Stimulated activated CD4-positive, alpha-beta T cell treated with anti-CD3 and anti-CD28 coated beads, Interleukin-15, amount 100 ng/mL, for 24 hours (primary cell): ENCODE measurements around the gene ARPP21.

Experiments used
- DNase-seq: peaks from one replicate; pipeline ENCODE4 v3.0.0-alpha.2; 2020

The ARPP21 gene

GRCh38 chr3:35678643-35679161, 39.4 kb downstream of the ARPP21 start:
- no peak for DNase-seq

DNA sequence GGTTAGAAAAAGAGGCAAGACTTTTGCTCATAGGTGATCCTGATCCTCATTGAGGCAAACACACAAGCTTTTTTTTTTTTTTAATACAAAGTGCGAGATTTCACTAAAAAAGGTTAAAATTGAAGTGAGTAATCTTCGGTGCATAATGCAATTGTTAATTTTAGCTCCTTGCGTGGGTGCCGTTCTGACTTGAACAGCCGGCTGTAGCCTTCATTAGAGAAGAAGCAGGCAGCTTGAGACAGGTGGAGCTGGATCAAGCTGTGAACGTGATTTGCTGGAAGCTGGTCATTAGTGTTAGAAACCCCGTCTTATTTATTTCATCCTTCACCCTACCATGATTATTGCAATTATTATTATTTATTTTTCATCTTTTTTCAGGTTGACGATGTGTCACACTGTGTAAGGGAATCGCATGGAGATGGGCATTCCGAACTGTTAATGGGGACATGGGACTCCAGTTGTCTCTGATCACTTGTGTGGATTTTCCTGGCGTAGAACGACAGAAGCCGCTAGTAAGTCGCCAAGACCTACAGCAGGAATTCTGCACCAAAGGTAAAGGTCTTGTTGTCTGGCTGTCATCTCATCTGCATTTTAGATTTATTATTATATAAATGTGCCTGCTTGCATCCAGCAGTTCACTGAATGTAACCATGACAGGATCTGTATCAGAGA, 40.2 kb downstream of the ARPP21 start:
- no peak for DNase-seq

DNA sequence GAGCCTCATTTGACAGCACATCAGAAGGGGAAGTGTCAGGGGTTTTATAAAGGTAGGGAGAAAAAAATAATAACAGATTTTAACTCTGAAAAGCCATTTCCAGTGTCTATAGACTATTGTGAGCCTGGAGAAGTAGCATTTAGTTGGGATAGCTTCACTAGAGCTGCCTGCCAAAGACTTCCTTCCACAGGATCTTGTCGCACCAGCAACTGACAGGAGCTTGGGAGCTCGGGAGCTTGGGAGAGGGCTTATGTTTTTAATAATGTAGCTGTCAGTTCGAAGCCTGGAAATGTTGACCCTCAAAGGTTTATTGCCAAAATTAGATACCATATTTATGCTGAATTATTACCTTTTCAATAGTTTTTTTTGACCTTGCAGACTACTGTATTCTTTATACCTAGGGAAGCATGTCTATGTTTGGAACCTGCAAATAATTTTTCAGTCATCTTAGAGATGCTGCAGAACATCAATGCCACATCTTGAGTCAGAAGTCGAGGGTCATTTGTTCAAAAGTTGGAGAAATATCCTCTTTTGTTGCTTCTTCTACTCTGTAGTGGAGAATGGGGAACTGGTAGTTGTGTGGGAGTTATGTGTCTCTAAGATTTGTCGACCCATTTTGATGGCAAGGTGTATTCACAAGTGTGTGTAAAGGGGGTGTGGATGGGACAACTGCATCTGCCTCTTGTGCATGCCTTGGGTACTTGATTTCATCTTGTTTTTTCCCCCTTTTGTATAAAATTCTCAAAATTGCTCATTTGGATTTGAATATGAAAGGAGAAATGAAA, 41.7 kb downstream of the ARPP21 start:
- DNase-seq, result no peak

DNA sequence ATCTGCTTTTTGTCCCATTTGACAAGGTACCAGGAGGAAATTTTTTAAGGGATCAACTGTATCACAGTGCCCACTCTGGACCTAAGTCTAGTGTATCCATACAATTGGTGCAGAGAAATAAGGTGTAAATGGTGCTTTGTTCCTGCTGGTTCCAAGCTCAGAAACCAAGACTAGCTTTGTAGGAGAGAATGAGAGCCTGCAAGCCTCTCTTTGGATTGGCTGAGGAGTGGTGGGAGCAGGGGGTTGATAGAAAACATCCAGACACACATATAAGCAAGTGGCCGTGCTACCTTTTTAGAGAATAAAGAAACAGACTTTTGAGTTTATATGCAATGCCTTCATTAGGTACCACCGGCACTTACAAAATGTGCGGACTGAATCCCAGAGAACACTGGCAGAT, 45.8 kb downstream of the ARPP21 start:
- no peak for DNase-seq

DNA sequence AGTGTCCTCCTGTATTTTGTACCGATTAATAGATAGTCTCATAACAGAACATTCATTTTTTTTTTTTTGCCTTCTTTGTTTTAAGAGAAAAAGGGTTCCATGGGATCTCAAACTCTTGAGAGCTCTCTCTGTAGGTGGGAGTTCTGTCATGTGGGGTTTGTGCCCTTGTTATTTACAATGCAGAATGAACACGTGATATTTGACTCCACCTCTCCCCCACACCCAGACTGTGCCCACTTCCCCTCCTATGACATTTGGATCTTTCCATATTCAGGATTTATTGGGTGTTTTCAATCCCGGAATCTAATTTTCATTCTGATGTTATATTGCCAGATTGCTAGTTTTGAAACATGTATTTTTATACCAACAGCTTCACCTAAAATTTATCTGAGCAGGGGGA, 49.5 kb downstream of the ARPP21 start:
- no peak for DNase-seq

DNA sequence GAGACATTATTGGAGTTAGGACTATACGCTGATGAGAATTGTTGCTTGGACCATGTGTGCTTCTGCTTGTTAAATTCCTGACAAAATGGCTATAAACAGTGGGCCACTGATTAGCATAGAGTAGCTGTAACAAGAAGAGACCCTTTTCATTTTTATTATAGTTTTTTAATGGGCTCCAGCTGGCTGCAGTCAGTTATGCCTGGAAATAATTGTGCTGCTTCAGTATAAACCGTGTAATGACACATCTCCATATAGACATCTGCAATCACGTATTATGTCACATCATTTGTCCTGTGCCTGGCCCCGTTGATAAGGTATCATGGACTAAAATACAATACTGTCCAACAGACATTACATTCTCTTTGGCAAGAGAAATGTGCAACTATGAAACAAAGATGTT, 50.9 kb downstream of the ARPP21 start:
- DNase-seq, result no peak

DNA sequence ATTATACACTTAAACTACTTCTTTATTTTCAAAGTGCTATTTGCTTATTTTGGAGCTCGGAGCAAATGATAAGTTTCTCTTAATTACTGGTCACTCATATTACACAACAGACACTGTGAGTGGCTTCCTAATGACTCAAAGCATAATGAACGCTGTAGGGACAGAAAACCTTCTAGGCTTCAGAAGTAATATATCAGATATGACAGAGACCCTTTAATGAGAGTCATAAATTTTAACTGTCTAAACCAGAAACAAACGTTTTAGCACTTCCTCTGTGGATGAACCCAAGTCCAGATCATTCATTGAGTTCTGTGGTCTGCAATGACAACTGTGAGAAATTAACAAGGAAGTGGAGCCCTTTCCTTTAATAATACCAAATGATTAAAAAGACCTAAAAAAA, 66.6 kb downstream of the ARPP21 start:
- DNase-seq, result no peak

- no peak for DNase-seq
Measured at GRCh38 chr3:35707904-35708303, 68.6 kb downstream of the ARPP21 start.

DNA sequence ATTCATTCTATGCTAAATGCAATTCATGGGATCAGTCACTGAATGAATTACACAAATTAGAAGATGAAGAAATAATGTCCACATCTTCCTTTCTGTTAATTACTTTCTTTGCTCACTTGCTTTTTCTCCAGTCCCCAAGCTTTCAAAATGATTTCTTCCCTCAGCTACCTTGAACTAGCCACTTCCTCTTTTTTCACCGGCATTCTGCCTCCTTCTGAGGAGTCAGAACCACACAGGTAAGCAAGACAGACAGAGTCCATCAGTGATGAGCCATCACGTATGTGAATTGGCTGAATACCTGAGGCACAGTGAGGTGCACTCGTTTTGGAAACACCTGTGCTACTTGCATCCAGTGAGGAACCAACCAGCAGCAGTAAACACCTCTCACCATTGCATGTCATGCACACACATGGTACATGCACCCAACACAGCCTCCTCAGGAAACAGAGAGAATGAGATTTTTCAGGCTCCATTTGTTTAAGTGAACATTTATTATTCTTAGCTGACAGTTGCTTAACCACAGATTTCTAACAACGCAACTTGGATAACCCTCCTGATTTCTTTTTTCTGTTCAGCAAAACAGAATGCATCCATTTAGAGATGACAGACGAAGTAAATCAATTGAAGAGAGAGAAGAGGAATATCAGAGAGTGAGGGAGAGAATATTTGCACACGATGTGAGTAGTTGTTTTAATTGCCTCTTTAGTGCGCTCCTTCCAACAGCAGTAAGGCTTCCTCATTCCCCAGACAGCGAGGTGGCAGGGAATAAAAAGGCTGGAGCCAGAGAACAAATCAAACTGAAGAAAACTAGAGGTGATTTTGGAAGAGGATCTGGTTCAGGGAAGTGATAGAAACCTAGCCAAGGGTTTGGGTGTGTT, 69.3 kb downstream of the ARPP21 start:
- DNase-seq, result no peak

- DNase-seq, result no peak
Measured at GRCh38 chr3:35709691-35710090, 70.4 kb downstream of the ARPP21 start.

GRCh38 chr3:35710554-35710953, 71.2 kb downstream of the ARPP21 start:
- DNase-seq, result no peak

DNA sequence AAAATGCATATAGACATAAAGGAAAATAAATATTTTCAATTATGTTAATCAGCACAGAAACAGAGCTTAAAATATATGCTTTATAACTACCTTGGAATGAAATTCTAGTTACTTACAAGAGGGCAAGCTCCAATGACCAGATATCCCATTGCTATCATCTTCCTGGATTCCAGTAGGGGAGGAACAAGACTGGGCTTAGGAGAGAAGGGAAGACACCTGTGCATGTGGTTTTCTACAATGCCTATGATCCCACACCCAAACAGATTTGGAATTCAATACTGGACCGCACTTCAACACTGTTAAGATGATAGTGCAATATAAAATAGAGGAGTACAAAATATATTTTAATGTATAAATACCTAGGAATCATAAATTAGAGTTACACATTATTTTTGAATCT, 79.6 kb downstream of the ARPP21 start:
- no peak for DNase-seq

DNA sequence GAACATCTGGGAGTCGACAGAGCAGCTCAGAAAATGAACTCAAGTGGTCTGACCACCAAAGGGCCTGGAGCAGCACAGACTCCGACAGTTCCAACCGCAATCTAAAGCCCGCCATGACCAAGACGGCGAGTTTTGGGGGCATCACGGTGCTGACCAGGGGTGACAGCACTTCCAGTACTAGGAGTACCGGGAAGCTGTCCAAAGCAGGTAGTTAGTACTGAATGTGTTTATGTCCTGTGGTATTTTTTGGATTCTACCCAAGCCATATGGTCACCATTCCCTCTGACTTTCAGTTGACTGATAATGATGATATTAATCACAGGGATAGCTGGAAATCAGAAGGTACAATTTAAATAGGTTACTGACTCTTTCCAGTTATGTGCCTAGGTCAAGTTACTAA, 82.3 kb downstream of the ARPP21 start:
- no peak for DNase-seq

DNA sequence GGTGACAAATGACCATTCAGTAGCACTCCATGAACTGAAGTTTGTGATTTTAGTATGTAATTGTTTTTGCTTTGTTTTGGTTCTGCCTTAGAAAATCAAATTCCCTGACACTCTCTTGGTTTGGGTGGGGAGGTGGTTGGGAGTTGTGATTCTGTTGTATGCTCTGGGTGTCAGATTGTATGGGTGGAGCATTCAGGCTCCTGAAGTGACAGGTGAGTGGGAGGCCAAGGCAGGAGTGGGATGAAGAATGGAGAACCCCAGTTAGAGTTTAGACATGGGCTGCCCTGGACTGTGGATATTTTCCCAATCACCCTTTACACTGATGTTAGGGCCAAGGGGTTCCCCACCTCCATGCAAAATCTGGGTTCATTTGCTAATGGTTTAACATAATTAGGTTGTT, 83.6 kb downstream of the ARPP21 start:
- DNase-seq, result no peak

GRCh38 chr3:35723480-35724097, 84.3 kb downstream of the ARPP21 start:
- DNase-seq, result no peak

- no peak for DNase-seq
Measured at GRCh38 chr3:35724106-35724505, 84.8 kb downstream of the ARPP21 start.

DNA sequence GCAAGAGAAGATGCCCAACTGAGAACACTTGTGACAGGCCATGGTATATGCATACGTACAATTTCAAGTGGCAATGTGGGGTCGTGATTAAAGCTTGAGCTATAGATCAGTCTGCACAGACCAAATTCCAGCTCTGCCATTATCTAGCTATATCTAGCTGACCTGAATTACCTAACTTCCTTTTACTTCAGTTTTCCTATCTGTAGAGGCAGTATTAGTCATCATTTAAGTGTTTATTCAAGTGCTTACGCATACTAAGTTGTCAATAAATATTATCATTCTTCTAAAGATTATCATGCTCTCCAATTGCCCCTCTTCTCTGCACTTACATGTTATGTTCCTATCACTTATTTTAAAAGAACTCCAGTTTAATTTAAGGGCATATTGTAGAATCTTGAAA, 87.9 kb downstream of the ARPP21 start:
- DNase-seq, result no peak

DNA sequence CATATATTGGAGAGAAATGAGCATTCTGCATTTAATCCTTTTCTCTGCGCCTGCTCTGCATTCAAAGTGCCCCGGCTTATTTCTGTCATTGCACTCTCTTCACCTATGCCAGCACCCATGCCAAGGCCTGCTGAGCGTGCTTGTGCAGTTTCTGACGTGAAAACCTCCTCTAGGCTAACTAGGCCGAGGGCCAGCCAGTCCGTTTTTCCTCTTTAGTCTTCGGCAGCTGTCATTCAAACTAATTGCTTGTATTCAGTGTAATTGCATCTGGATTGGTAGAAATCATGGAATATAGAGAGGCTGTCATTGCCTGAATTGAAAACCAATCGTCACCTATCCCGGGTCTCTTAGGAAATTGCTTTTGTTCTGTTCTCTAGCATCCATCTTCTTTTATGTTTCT, 94.0 kb downstream of the ARPP21 start:
- no peak for DNase-seq

- DNase-seq, result no peak
Measured at GRCh38 chr3:35733864-35734263, 94.5 kb downstream of the ARPP21 start.

DNA sequence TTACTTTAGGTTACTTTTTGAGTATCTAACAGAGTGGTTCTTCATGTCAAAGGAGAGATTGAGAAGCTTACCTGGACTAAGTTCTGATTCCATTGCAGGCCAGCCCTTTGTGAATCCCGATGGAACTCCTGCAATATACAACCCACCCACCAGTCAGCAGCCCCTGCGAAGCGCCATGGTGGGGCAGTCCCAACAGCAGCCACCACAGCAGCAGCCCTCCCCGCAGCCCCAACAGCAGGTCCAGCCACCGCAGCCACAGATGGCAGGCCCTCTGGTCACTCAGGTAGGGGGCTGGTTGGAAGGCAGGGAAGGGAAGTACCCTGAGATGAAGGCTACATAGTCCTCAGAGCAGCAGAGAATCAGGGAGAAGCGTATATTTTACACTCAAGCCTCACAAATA, 97.8 kb downstream of the ARPP21 start:
- DNase-seq, result no peak

DNA sequence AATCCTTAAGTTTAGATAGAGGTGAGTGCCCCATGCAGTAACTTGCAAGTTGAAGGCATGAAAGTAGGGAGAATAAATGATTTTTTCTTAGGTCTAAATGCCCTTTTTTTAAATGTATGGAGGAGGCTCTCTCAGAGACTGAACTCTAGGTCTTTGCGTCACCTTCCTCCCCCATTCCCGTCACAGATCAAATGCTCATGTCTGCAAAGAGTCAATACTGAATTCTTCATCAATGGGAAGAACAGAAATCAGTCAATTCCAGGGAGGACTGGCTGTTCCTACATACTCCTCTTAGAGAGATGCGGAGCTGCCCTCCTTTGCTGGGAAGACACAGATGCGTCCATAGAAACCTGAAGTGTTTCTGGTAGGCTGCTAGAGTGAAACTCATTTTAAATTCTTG, 98.2 kb downstream of the ARPP21 start:
- no peak for DNase-seq

GRCh38 chr3:35737934-35738706, 98.8 kb downstream of the ARPP21 start:
- no peak for DNase-seq
